ENCODE results near the gene FOXO1.

FOXO1 gene

GRCh38 chr13:40682449-40683240 lies 16.2 kb upstream of the FOXO1 start:
- TF ChIP-seq CTCF (IDR thresholded peaks at IDR 0.05; ENCODE audit: insufficient read depth, low read depth, low read length, missing control alignments), result peak; percentile 26
- DNase-seq (ENCODE audit: low read depth), result peak; percentile 21
- no peak overlapping the region for H3K4me3 ChIP-seq (ENCODE audit: low read depth, low read length)

GRCh38 chr13:40681341-40682146 lies 15.1 kb upstream of the FOXO1 start:
- no peak for TF ChIP-seq CTCF (IDR thresholded peaks at IDR 0.05; ENCODE audit: insufficient read depth, low read depth, low read length, missing control alignments)
- DNase-seq (ENCODE audit: low read depth), result no peak
- H3K4me3 ChIP-seq (ENCODE audit: low read depth, low read length), result no peak overlapping the region

GRCh38 chr13:40680659-40681323 lies 14.3 kb upstream of the FOXO1 start:
- no peak for TF ChIP-seq CTCF (IDR thresholded peaks at IDR 0.05; ENCODE audit: insufficient read depth, low read depth, low read length, missing control alignments)
- no peak overlapping the region for H3K4me3 ChIP-seq (ENCODE audit: low read depth, low read length)
- no peak for DNase-seq (ENCODE audit: low read depth)

GRCh38 chr13:40679480-40679985 lies 13.1 kb upstream of the FOXO1 start:
- DNase-seq (ENCODE audit: low read depth), result no peak
- TF ChIP-seq CTCF (IDR thresholded peaks at IDR 0.05; ENCODE audit: insufficient read depth, low read depth, low read length, missing control alignments), result no peak
- H3K4me3 ChIP-seq (ENCODE audit: low read depth, low read length), result no peak overlapping the region

GRCh38 chr13:40677064-40677463 lies 10.6 kb upstream of the FOXO1 start:
- no peak for TF ChIP-seq CTCF (IDR thresholded peaks at IDR 0.05; ENCODE audit: insufficient read depth, low read depth, low read length, missing control alignments)

GRCh38 chr13:40676007-40676406 lies 9.6 kb upstream of the FOXO1 start:
- no peak overlapping the region for H3K4me3 ChIP-seq (ENCODE audit: low read depth, low read length)
- TF ChIP-seq CTCF (IDR thresholded peaks at IDR 0.05; ENCODE audit: insufficient read depth, low read depth, low read length, missing control alignments), result no peak
- no peak for DNase-seq (ENCODE audit: low read depth)

More at GRCh38 chr13:40677064-40677463, 10.6 kb upstream of the FOXO1 start:
- H3K4me3 ChIP-seq (ENCODE audit: low read depth, low read length), result no peak overlapping the region
- no peak for DNase-seq (ENCODE audit: low read depth)
